ENCODE measurements around the gene KCNK16. TPM values are rescaled to one million over a fixed set of nuclear protein-coding genes. Genes with fewer than 3 reads are reported as not detected.

KCNK16 gene
- total and polyA plus RNA-seq, 2 of the 13 experiments (the other 11 are each of a cell fraction or from before 2014, with no cell fraction given): not detected

- TF ChIP-seq HNRNPH1 (optimal IDR thresholded peaks at IDR 0.05; ENCODE audit: low read depth, low read length): no peak
- TF ChIP-seq ZBTB38 (CRISPR knock-in tag; IDR thresholded peaks at IDR 0.05): no peak
- TF ChIP-seq TBX3 (IDR thresholded peaks at IDR 0.05; ENCODE audit: borderline replicate concordance): no peak
- no peak for TF ChIP-seq RFX5 (IDR thresholded peaks at IDR 0.05; ENCODE audit: low read depth, low read length)
- TF ChIP-seq, protein P1, sequence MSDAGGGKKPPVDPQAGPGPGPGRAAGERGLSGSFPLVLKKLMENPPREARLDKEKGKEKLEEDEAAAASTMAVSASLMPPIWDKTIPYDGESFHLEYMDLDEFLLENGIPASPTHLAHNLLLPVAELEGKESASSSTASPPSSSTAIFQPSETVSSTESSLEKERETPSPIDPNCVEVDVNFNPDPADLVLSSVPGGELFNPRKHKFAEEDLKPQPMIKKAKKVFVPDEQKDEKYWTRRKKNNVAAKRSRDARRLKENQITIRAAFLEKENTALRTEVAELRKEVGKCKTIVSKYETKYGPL (CRISPR knock-in tag; IDR thresholded peaks at IDR 0.05): peak; percentile 87; the same call in 1 of the 2 replicates
- TF ChIP-seq CEBPB (IDR thresholded peaks at IDR 0.05; ENCODE audit: borderline replicate concordance, low read depth, low read length): peak; percentile 90
- TF ChIP-seq KDM3A (CRISPR knock-in tag; IDR thresholded peaks at IDR 0.05; ENCODE audit: low read depth): peak; percentile 54; the same call in 1 of the 2 replicates
- no peak for TF ChIP-seq ZNF207 (IDR thresholded peaks at IDR 0.05; ENCODE audit: borderline replicate concordance)
- TF ChIP-seq HNRNPLL (IDR thresholded peaks at IDR 0.05; ENCODE audit: low read depth, low read length, poor library complexity, severe bottlenecking): peak; percentile 43
- 0 out of 2 replicates have a peak, but pooled peaks have one; percentile 21 for TF ChIP-seq THAP11 (CRISPR knock-in tag; IDR thresholded peaks at IDR 0.05)
- TF ChIP-seq, protein P2, sequence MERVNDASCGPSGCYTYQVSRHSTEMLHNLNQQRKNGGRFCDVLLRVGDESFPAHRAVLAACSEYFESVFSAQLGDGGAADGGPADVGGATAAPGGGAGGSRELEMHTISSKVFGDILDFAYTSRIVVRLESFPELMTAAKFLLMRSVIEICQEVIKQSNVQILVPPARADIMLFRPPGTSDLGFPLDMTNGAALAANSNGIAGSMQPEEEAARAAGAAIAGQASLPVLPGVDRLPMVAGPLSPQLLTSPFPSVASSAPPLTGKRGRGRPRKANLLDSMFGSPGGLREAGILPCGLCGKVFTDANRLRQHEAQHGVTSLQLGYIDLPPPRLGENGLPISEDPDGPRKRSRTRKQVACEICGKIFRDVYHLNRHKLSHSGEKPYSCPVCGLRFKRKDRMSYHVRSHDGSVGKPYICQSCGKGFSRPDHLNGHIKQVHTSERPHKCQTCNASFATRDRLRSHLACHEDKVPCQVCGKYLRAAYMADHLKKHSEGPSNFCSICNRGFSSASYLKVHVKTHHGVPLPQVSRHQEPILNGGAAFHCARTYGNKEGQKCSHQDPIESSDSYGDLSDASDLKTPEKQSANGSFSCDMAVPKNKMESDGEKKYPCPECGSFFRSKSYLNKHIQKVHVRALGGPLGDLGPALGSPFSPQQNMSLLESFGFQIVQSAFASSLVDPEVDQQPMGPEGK (CRISPR knock-in tag; IDR thresholded peaks at IDR 0.05): 0 out of 2 replicates have a peak, but pooled peaks have one; percentile 17
- TF ChIP-seq, protein P3, sequence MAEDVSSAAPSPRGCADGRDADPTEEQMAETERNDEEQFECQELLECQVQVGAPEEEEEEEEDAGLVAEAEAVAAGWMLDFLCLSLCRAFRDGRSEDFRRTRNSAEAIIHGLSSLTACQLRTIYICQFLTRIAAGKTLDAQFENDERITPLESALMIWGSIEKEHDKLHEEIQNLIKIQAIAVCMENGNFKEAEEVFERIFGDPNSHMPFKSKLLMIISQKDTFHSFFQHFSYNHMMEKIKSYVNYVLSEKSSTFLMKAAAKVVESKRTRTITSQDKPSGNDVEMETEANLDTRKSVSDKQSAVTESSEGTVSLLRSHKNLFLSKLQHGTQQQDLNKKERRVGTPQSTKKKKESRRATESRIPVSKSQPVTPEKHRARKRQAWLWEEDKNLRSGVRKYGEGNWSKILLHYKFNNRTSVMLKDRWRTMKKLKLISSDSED (CRISPR knock-in tag; IDR thresholded peaks at IDR 0.05): no peak
- 0 out of 2 replicates have a peak, but pooled peaks have one; percentile 31 for TF ChIP-seq REPIN1 (CRISPR knock-in tag; IDR thresholded peaks at IDR 0.05; ENCODE audit: borderline replicate concordance, low read depth)
- peak; percentile 96 for TF ChIP-seq STAG1 (CRISPR knock-in tag; IDR thresholded peaks at IDR 0.05)
- peak; percentile 51; the same call in 1 of the 2 replicates for TF ChIP-seq ATF2 (CRISPR knock-in tag; IDR thresholded peaks at IDR 0.05)
- 0 out of 2 replicates have a peak, but pooled peaks have one; percentile 29 for TF ChIP-seq MEF2D (CRISPR knock-in tag; IDR thresholded peaks at IDR 0.05)
- no peak for TF ChIP-seq SP1 (IDR thresholded peaks at IDR 0.05)
- peak; percentile 52; the same call in 1 of the 2 replicates for TF ChIP-seq SP1 (CRISPR knock-in tag; IDR thresholded peaks at IDR 0.05)
- TF ChIP-seq ZNF264 (CRISPR knock-in tag; IDR thresholded peaks at IDR 0.05): peak; percentile 47; the same call in 1 of the 2 replicates
- no peak for TF ChIP-seq ZNF263 (CRISPR knock-in tag; IDR thresholded peaks at IDR 0.05)
- TF ChIP-seq, protein P4, sequence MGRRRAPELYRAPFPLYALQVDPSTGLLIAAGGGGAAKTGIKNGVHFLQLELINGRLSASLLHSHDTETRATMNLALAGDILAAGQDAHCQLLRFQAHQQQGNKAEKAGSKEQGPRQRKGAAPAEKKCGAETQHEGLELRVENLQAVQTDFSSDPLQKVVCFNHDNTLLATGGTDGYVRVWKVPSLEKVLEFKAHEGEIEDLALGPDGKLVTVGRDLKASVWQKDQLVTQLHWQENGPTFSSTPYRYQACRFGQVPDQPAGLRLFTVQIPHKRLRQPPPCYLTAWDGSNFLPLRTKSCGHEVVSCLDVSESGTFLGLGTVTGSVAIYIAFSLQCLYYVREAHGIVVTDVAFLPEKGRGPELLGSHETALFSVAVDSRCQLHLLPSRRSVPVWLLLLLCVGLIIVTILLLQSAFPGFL (CRISPR knock-in tag; IDR thresholded peaks at IDR 0.05): no peak
- TF ChIP-seq ERF (CRISPR knock-in tag; IDR thresholded peaks at IDR 0.05): peak; percentile 47; the same call in 1 of the 2 replicates
- no peak for TF ChIP-seq NCOA1 (CRISPR knock-in tag; IDR thresholded peaks at IDR 0.05)
- TF ChIP-seq KDM5B (CRISPR knock-in tag; IDR thresholded peaks at IDR 0.05; ENCODE audit: borderline replicate concordance): peak; percentile 48; the same call in 1 of the 2 replicates
- TF ChIP-seq PRPF4 (IDR thresholded peaks at IDR 0.05; ENCODE audit: low read depth, low read length, poor library complexity, severe bottlenecking): no peak
Measured at GRCh38 chr6:39302669-39303424, 19.7 kb downstream of the KCNK16 start (continued).

Data from HepG2 (cell line).